Measurements from ENCODE around the gene COA8. TPM values are rescaled to one million over a fixed set of nuclear protein-coding genes. Genes with fewer than 3 reads are reported as not detected.

The COA8 gene
- total and polyA plus RNA-seq, 10 of the 15 experiments (the other 5 are each of a cell fraction or from before 2014, with no cell fraction given): 6.1 to 69.5 (median 25.8) TPM

GRCh38 chr14:103537175-103537990, 25.4 kb upstream of the COA8 start:
- no peak overlapping the region for H2AFZ ChIP-seq (ENCODE audit: control insufficient read depth, low read depth, low read length)
- FAIRE-seq: no peak
- RAD21 ChIA-PET (ENCODE audit: unreplicated experiment): no interaction called here
- SMC1A ChIA-PET (ENCODE audit: uncharacterized antibody, unreplicated experiment): no interaction called here
- no peak overlapping the region for H3K9ac ChIP-seq (ENCODE audit: control insufficient read depth, insufficient read depth, low read length)
- no peaks in the 10 kb centered on the region for H4K20me1 ChIP-seq (ENCODE audit: control insufficient read depth, insufficient read depth)
- no peak for TF ChIP-seq CHD2 (IDR thresholded peaks at IDR 0.05; ENCODE audit: borderline replicate concordance, low read depth, low read length)
- no peak for TF ChIP-seq USF2 (IDR thresholded peaks at IDR 0.05; ENCODE audit: borderline replicate concordance, low read depth, low read length)
- no peak for TF ChIP-seq SUZ12 (IDR thresholded peaks at IDR 0.05; ENCODE audit: unreplicated experiment)
- TF ChIP-seq HDAC2 (IDR thresholded peaks at IDR 0.05): no peak
- TF ChIP-seq SP1 (IDR thresholded peaks at IDR 0.05; ENCODE audit: low read depth, low read length): no peak
- no peak for TF ChIP-seq IRF3 (IDR thresholded peaks at IDR 0.05)
- no peak for TF ChIP-seq ATF7 (IDR thresholded peaks at IDR 0.05; ENCODE audit: low read depth)
- no peak for TF ChIP-seq KAT2A (conservative IDR thresholded peaks at IDR 0.05; ENCODE audit: control insufficient read depth, low read depth, low read length)
- TF ChIP-seq YY1 (IDR thresholded peaks at IDR 0.05; ENCODE audit: low read depth, low read length): no peak
- TF ChIP-seq LARP7 (IDR thresholded peaks at IDR 0.05): no peak
- no peak for TF ChIP-seq CHD4 (IDR thresholded peaks at IDR 0.05)
- no peak for TF ChIP-seq IRF5 (IDR thresholded peaks at IDR 0.05; ENCODE audit: borderline replicate concordance)
- TF ChIP-seq NR2C2 (IDR thresholded peaks at IDR 0.05; ENCODE audit: borderline replicate concordance, control insufficient read depth, insufficient read length, low read depth): no peak
- no peak for TF ChIP-seq SIX5 (IDR thresholded peaks at IDR 0.05; ENCODE audit: low read depth, low read length, severe bottlenecking)
- no peaks in the 10 kb centered on the region for H3K79me2 ChIP-seq (ENCODE audit: control insufficient read depth, insufficient read depth, low read length)
- no peak for DNase-seq (ENCODE audit: low read depth, low spot score)
- no peaks in the 10 kb centered on the region for H3K9me3 ChIP-seq (replicated peaks; ENCODE audit: control insufficient read depth, insufficient read depth, low read length)
- intact Hi-C loops (cut with micrococcal nuclease; ENCODE audit: unreplicated experiment) (no loop called here), in situ Hi-C loops (cut with MboI) (no loop called here)
- BruUV-seq (replicated peaks): no TSS peak
- 41% methylated on average over 18 of the region's 18 CpGs for WGBS (ENCODE audit: insufficient coverage, insufficient replicate concordance, low lambda C conversion rate, missing lambda C conversion rate)
- POLR2A ChIA-PET: interaction anchor here (0.6 kb wide), 1 partner anchor 32 kb away, joined by 3 read pairs; no protein-coding TSS in a partner anchor
- no peaks in the 10 kb centered on the region for H3K27me3 ChIP-seq (replicated peaks in 1 of 2; ENCODE audit: control insufficient read depth in 2 of 2, insufficient read depth in 2 of 2, low read length in 1 of 2)
- CTCF ChIA-PET: no interaction called here
- no peak overlapping the region for H3K4me2 ChIP-seq (ENCODE audit: control insufficient read depth, insufficient read depth)
- H3K4me1 ChIP-seq (ENCODE audit: control insufficient read depth, insufficient read depth, low read length): no peaks in the 10 kb centered on the region
- ATAC-seq: no peak
- H3K27ac ChIP-seq (ENCODE audit: control insufficient read depth, insufficient read depth): no peak overlapping the region
- peaks cover 0 to 4% of the 10 kb centered on the region in 2 experiments; a peak in 2 of 4 replicates for H3K36me3 ChIP-seq (ENCODE audit: control insufficient read depth in 2 of 2, insufficient read depth in 2 of 2, low read length in 1 of 2)
- H3K4me3 ChIP-seq: no peak overlapping the region
